ENCODE data around the gene APBA1. TPM values are rescaled to one million over a fixed set of nuclear protein-coding genes. Genes with fewer than 3 reads are reported as not detected.

The APBA1 gene
- polyA plus RNA-seq, 3 donors: 1.6 TPM; not detected in 2

- Mint-ChIP-seq H3K4me1 (peaks cover 44% of the 10 kb centered on the region), H3K9me3 (no peaks in the 10 kb centered on the region), H3K27me3 (ENCODE audit: low read depth in 3 of 3) (no peaks in the 10 kb centered on the region), H3K4me3 (no peak overlapping the region), H3K27ac (no peak overlapping the region), H3K36me3 (no peaks in the 10 kb centered on the region)
- DNase-seq: peak; percentile 33 to 36 (median 36)
- Histone ChIP-seq H3K9ac (ENCODE audit: insufficient read depth, low read length, poor library complexity, severe bottlenecking) (peak overlapping the region; percentile 17), H3K4me1 (ENCODE audit: control insufficient read depth in 1 of 2, insufficient read depth in 2 of 2, low read length in 2 of 2) (peaks cover 12 to 44% of the 10 kb centered on the region in 2 donors), H3K27ac (ENCODE audit: low read depth in 1 of 2, low read length in 2 of 2) (no peak overlapping the region), H3K36me3 (replicated peaks in 1 of 2; ENCODE audit: control insufficient read depth in 1 of 2, insufficient read depth in 2 of 2, low read length in 2 of 2) (no peaks in the 10 kb centered on the region), H3K4me2 (replicated peaks; ENCODE audit: extremely low read depth, low read length, poor library complexity, severe bottlenecking) (no peak overlapping the region), H3K27me3 (ENCODE audit: control insufficient read depth in 2 of 2, insufficient read depth in 2 of 2, low read length in 2 of 2) (no peaks in the 10 kb centered on the region), H4K20me1 (ENCODE audit: insufficient read depth, low read length) (no peaks in the 10 kb centered on the region), H3K79me2 (ENCODE audit: insufficient read depth, low read length) (no peaks in the 10 kb centered on the region), H3K4me3 (replicated peaks in 1 of 3; ENCODE audit: low read depth in 2 of 3, low read length in 3 of 3) (no peak overlapping the region), H3K9me3 (replicated peaks in 1 of 2; ENCODE audit: control insufficient read depth in 1 of 2, insufficient read depth in 1 of 2, low read length in 2 of 2) (no peaks in the 10 kb centered on the region), H2AFZ (ENCODE audit: insufficient read depth, low read depth, low read length, poor library complexity, severe bottlenecking) (peak overlapping the region; percentile 4)
- WGBS (ENCODE audit: insufficient coverage): 30% methylated on average over 2 of the region's 2 CpGs
- intact Hi-C loops (cut with micrococcal nuclease): no loop called here
- no peak for TF ChIP-seq CTCF (IDR thresholded peaks at IDR 0.05)
Measured at GRCh38 chr9:69454321-69454720, 217.8 kb downstream of the APBA1 start.

- H3K4me3 Mint-ChIP-seq: no peak overlapping the region
- Histone ChIP-seq H4K20me1 (ENCODE audit: insufficient read depth, low read length) (no peaks in the 10 kb centered on the region), H3K9me3 (replicated peaks in 1 of 2; ENCODE audit: control insufficient read depth in 1 of 2, insufficient read depth in 1 of 2, low read length in 2 of 2) (no peaks in the 10 kb centered on the region), H3K79me2 (ENCODE audit: insufficient read depth, low read length) (no peaks in the 10 kb centered on the region), H3K27ac (ENCODE audit: low read depth in 1 of 2, low read length in 2 of 2) (no peak overlapping the region), H3K27me3 (ENCODE audit: control insufficient read depth in 2 of 2, insufficient read depth in 2 of 2, low read length in 2 of 2) (no peaks in the 10 kb centered on the region), H2AFZ (ENCODE audit: insufficient read depth, low read depth, low read length, poor library complexity, severe bottlenecking) (no peak overlapping the region), H3K4me1 (ENCODE audit: control insufficient read depth in 1 of 2, insufficient read depth in 2 of 2, low read length in 2 of 2) (peaks cover 12 to 41% of the 10 kb centered on the region in 2 donors), H3K9ac (ENCODE audit: insufficient read depth, low read length, poor library complexity, severe bottlenecking) (peak overlapping the region; percentile 17), H3K36me3 (replicated peaks in 1 of 2; ENCODE audit: control insufficient read depth in 1 of 2, insufficient read depth in 2 of 2, low read length in 2 of 2) (no peaks in the 10 kb centered on the region), H3K4me3 (replicated peaks in 1 of 3; ENCODE audit: low read depth in 2 of 3, low read length in 3 of 3) (no peak overlapping the region), H3K4me2 (replicated peaks; ENCODE audit: extremely low read depth, low read length, poor library complexity, severe bottlenecking) (no peak overlapping the region)
- H3K27ac Mint-ChIP-seq: no peak overlapping the region
- peaks cover 38% of the 10 kb centered on the region for H3K4me1 Mint-ChIP-seq
- intact Hi-C loops (cut with micrococcal nuclease): no loop called here
- H3K27me3 Mint-ChIP-seq (ENCODE audit: low read depth in 3 of 3): peaks cover 0 to 2% (median 0%) of the 10 kb centered on the region in 3 donors
- TF ChIP-seq CTCF (IDR thresholded peaks at IDR 0.05): no peak
- no CpG with 5 or more reads among the region's 2 CpGs for WGBS (ENCODE audit: insufficient coverage)
- H3K9me3 Mint-ChIP-seq: no peaks in the 10 kb centered on the region
- no peaks in the 10 kb centered on the region for H3K36me3 Mint-ChIP-seq
- no peak for DNase-seq
Measured at GRCh38 chr9:69453746-69454145, 218.4 kb downstream of the APBA1 start.
